ENCODE results near the gene C1QTNF2. TPM values are rescaled to one million over a fixed set of nuclear protein-coding genes. Genes with fewer than 3 reads are reported as not detected.
"Not testable (repeated sequence)": the region's sequence is repeated elsewhere in the genome, so short reads cannot be mapped to it uniquely, and the experiment has no call there.

Gene C1QTNF2
- total RNA-seq, 1 donor from 2014 or later: not detected

DNA sequence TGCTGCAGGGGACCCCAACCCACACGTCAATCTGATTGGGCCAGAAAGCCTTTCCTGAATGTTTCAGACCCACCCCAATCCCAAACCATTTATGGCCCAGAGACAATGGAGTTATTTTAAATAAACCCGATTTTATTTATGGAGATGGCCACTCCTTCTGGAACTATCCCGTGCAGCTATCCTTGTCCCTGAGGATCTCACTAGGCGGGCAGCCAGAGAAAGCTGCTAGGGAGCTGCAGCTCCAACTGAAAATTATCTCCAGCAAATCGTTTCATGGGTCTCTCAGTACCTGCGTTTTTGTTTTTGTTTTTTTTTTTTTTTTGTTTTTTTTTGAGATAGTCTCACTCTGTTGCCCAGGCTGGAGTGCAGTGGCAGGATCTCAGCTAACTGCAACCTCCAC lies 23.0 kb downstream of the C1QTNF2 start:
- intact Hi-C loops (cut with micrococcal nuclease): loop anchor here (10.0 kb wide), 1 partner anchor 833 kb away; no protein-coding TSS in a partner anchor

- intact Hi-C loops (cut with micrococcal nuclease): loop anchor here (10.0 kb wide), 1 partner anchor 828 kb away; no protein-coding TSS in a partner anchor
These were observed 27.9 kb downstream of the C1QTNF2 start for GRCh38 chr5:160342413-160342941.

- intact Hi-C loops (cut with micrococcal nuclease): loop anchor here (10.0 kb wide), 1 partner anchor 827 kb away; no protein-coding TSS in a partner anchor
These were observed 29.0 kb downstream of the C1QTNF2 start for GRCh38 chr5:160341309-160341870.

DNA sequence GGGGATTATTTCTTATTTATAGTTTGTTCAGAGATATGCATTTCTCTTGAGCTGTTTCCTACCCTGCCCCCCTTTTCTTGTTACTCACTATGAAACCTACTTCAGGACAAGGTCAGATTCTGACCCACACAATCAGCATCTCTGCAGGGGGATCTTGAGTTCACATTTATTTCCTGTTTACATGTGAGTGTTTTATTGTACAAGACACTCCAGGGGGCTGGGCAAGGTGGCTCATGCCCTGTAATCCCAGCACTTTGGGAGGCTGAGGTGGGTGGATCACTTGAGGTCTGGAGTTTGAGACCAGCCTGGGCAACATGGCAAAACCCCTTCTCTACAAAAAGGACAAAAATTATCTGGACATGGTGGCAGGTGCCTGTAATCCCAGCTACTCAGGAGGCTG lies 29.9 kb downstream of the C1QTNF2 start:
- intact Hi-C loops (cut with micrococcal nuclease): loop anchor here (10.0 kb wide), 1 partner anchor 826 kb away; no protein-coding TSS in a partner anchor

DNA sequence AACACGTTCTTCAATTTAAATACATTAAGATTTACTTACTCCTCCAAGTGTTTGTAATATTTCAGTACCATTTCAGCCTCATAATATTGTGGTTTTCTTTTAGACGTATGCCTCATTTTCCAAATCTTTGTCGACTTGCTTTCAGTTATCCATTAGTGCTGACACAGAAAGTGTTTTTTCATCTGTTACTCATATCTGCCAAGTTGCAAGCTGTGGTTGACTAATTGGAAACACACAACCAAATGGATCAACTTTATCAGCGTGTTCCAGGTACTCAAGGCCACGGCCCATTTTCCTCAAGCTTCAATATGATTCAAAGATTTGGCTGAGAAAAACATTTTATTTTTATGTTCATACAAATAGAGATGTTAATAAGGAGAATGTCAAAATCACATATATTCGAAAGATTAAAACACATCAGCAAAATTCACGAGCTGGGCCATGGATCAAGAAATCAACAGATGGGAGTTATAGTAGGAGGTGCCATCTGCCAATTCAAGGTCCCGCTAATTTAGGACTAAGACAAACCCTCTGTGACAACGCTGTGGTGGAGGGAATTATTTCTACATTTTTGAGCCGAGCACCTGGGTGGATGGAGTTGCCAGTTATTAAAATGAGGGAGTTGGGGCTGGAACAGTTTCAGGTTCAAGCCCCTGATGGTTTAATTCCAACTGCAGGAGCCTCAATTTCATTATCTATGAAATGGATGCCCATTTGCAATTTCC lies 30.9 kb downstream of the C1QTNF2 start:
- intact Hi-C loops (cut with micrococcal nuclease): loop anchor here (10.0 kb wide), 1 partner anchor 825 kb away; no protein-coding TSS in a partner anchor

- intact Hi-C loops (cut with micrococcal nuclease): not testable (repeated sequence)
These were observed 35.7 kb downstream of the C1QTNF2 start for GRCh38 chr5:160334716-160335115.

- intact Hi-C loops (cut with micrococcal nuclease): no loop called here
These were observed 36.7 kb downstream of the C1QTNF2 start for GRCh38 chr5:160333721-160334120.

- intact Hi-C loops (cut with micrococcal nuclease): no loop called here
These were observed 40.2 kb downstream of the C1QTNF2 start for GRCh38 chr5:160330212-160330611.

DNA sequence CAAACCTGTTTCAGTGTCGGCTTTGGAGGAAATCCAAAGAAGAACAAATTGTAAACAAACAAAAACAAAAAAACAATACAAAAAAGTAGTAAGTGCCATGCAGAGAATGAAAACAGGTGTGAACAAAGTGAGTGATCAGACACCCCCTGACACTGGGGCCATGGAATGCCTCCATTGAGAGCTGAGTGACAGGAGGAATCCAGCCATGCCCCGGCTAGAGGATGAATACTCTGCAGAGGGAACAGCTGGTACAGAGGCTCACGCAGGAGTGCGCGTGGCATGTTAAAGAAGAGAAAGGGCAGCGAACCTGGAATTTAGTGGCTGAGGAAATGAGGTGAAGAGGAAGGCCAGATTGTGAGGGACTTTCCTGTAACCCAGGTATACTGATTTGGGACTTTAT lies 42.6 kb downstream of the C1QTNF2 start:
- intact Hi-C loops (cut with micrococcal nuclease): no loop called here

GRCh38 chr5:160326981-160327380 lies 43.4 kb downstream of the C1QTNF2 start:
- intact Hi-C loops (cut with micrococcal nuclease): no loop called here

GRCh38 chr5:160325716-160326115 lies 44.7 kb downstream of the C1QTNF2 start:
- intact Hi-C loops (cut with micrococcal nuclease): no loop called here

GRCh38 chr5:160324886-160325285 lies 45.5 kb downstream of the C1QTNF2 start:
- intact Hi-C loops (cut with micrococcal nuclease): no loop called here

DNA sequence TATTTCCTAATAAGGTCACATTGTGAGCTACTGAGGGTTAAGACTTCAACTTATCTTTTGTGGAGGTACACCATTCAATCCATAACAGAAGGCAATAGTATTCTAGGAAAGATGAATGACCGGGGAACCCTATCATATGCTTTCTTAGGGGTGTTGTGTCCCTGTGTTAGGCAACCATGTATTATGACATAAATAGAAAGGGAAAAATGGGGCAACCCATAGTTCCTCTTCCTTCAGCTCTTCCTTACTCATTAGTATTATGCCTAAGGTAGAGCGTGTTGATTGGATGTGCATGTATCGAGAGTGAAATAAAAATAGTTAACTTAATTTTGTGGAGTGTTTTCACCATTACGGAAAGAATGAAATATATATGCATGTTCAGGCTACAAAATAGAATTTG lies 52.0 kb downstream of the C1QTNF2 start:
- intact Hi-C loops (cut with micrococcal nuclease): no loop called here

- intact Hi-C loops (cut with micrococcal nuclease): no loop called here
These were observed 53.0 kb downstream of the C1QTNF2 start for GRCh38 chr5:160317434-160317833.

- intact Hi-C loops (cut with micrococcal nuclease): no loop called here
These were observed 54.5 kb downstream of the C1QTNF2 start for GRCh38 chr5:160315968-160316367.

DNA sequence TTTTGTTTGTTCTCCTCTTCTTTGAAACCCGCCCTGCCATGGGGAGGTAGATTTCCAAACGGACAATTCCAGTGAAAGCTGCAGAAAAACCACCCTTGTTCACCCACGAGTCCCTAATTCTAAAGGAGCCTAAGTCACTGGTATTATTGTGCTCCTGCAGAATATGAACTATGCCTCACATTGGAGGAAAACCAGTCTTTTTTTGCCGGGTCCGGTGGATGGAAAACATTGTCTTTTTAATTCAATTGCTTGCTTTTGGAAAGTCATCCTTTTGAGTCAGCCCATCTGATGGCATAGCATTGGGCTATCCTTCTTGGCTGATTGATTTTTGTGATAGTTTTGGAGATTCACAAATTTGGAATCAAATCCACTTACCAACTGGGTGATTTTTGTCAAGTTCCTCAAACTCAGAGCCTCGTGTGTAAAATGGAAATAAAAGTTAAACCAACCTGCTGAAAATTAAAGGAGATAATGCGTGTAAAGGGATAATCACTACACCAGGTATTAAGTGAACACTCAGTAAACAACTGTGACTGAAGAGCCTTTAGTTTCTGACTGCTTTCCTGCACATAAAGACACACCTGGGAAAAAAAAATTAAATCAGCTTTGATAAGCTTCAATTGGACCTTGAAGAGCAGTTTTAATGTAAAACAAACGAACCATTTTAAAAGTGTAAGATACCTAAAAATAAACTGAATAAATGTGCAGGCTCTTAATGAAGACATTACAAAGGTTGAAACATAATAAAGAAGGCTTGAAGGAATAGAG lies 57.3 kb downstream of the C1QTNF2 start:
- intact Hi-C loops (cut with micrococcal nuclease): no loop called here

DNA sequence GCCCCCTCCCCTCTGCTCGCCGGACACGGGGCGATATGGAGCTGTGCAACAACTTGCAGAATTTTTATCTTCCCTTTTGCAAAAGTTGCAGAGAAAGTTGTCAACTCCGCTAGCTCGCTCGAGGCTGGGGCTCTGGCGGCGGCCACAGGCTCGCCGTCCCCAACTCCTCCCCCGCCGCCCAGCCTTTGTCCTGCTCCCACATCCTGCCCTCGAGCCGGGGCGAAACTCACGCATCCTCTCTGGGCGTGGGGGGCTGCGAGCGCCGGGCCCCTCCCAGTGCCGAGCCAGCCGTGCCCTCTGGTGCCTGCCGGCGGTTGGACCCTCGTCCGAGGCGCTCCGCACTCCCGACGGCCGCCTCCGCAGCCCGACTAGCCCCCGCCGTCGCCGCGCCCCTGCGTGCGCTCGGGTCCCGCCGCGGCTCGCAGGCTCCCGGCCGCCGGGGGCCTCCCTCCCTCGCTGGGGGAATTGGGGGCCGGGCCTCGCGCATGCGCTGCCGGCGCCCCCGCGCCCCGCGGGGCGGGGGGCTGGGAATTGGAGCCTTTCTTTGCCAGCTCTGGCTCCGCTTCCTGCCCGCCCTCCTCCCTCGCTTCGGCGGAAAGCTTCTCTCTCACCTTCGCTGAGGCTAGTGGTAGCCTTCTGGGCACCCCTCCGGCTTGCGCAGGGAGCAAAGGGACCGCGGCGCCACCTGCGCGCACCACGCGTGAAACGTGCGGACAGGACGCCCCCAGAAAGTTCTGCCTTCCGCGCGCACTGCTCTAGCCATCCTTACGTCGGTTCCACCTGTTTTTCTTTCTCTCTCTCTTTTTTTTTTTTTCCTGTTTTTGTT lies 58.1 kb downstream of the C1QTNF2 start, which contains the start of gene CCNJL:
CCNJL (minus strand) TSS at position 431 of the 826 bp plus-strand sequence. CDS start 641 bp downstream, outside the sequence.
- intact Hi-C loops (cut with micrococcal nuclease): no loop called here

DNA sequence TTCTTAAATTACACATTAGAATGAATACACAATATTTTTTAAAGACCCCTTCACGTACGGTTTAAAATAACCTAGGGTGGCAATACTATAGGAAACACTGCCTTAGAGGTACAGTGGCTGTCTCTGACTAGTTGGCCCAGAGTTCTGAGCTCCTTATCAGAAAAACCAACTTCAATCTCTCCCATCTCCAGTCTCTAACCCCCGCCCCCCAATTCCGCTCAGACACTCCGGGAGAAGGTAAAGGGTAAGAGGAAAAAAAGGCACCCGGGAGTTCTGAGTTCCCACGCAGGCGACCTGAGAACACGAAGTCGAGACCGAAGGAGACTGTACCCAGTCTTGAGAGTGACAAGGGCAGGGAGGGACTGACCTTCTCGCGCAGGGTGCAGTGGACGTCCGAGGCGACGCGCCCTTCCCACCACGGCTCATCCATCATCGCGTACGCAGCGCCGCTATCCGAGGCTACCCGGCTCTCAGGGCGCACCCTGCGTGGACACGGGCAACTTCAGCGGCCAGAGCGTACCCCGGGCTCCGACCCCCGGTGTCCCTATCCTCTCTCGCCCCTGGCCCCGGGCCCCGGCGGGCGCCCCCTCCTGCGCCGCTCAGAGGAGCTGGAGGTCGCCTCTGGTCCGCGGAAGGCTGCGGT lies 58.8 kb downstream of the C1QTNF2 start:
- intact Hi-C loops (cut with micrococcal nuclease): no loop called here

- intact Hi-C loops (cut with micrococcal nuclease): no loop called here
These were observed 59.7 kb downstream of the C1QTNF2 start for GRCh38 chr5:160310552-160311295.

GRCh38 chr5:160310140-160310539 lies 60.3 kb downstream of the C1QTNF2 start:
- intact Hi-C loops (cut with micrococcal nuclease): no loop called here

All from T-helper 1 cell treated with Interleukin-12 subunit alpha and Interleukin-12 subunit beta and Interleukin-4 antibody, amounts not matched to agents 30 ng/mL and 1 ng/mL, for 36 hours (primary cell).